ENCODE measurements around the gene RANBP9. TPM values are rescaled to one million over a fixed set of nuclear protein-coding genes. Genes with fewer than 3 reads are reported as not detected.
A peak's percentile ranks its signal among the peaks of the same experiment; 100 is the strongest.

RANBP9 gene
- total RNA-seq, 1 donor from 2014 or later: 29.8 TPM

DNA sequence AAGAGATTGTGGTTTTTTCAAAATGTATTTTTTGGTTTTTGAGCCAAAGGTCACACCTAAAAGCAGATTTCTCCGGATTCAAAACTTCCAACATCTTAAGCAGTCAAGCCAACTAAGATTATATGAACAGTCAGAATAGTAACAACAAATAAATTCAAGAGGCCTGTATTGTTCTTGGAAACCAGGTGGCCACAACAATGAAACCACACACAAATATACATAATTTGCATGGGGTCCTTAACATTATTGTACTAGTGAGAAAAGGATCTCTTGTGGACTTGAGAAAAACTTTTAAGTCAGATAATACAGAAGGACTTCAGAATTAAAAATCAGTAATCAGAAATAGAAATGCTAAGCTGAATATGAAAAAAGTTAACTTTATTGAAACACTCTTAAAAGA lies 55.9 kb downstream of the RANBP9 start:
- no peak for DNase-seq (ENCODE audit: extremely low read depth, low read depth, low spot score)

- no peak for DNase-seq (ENCODE audit: extremely low read depth, low read depth, low spot score)
Measured at GRCh38 chr6:13654496-13654895, 57.1 kb downstream of the RANBP9 start.

DNA sequence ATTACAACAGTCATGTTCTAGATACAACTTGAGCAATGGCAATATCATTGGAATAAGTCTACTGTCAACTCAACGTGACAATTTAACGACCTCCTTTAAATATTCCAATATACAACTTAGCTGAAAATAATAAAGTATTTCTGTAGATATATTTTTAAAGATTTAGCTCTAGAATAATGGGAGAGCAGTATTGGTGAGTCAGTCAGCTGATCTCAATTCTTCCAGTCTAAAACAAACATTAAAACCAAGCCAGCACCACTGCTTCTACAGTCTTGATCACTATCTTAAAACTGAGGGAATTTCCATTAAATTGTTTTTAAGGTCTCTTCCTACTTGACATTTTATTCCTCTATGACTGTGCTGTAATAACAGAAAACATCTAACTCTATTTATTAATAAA lies 58.3 kb downstream of the RANBP9 start:
- no peak for DNase-seq (ENCODE audit: extremely low read depth, low read depth, low spot score)

DNA sequence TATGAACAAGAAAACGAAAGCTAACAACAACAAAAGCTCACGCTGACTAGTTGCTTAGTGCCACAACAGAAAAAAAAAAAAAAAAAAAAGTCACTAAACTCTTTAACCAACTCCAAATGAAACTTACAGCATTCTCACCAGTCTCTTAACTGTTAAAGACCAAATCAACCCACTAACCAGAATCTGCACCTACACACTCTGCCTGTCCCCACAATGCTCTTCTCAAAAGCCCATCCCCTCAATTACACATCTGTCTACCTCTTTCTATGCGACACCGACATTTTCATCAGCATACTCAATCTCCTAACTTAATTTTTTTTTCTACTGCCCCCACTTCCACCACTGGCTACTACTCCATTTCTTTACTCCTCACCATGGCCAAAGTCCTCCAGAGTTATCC lies 62.2 kb downstream of the RANBP9 start:
- DNase-seq (ENCODE audit: extremely low read depth, low read depth, low spot score): no peak

- DNase-seq (ENCODE audit: extremely low read depth, low read depth, low spot score): no peak
Measured at GRCh38 chr6:13648850-13649249, 62.8 kb downstream of the RANBP9 start.

DNA sequence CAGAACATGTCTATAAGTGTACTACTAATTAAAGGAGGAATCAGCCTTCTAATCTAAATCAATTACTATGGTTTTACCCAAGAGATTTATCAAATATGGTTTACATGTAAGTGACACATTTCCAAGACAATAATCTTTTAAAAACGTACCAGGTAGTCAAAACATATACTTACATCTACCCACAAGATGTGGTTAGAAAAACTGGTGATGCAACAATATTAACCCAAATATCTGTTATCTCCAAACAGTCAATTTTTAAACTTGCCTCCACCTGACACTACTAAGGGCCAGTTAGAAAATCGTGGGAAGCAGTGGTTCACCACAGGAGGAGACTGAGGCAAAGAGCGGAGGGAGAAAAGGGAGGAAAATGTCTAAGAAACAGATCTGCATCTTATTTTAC lies 68.5 kb downstream of the RANBP9 start:
- no peak for DNase-seq (ENCODE audit: extremely low read depth, low read depth, low spot score)

GRCh38 chr6:13641315-13641714 lies 70.3 kb downstream of the RANBP9 start:
- no peak for DNase-seq (ENCODE audit: extremely low read depth, low read depth, low spot score)

DNA sequence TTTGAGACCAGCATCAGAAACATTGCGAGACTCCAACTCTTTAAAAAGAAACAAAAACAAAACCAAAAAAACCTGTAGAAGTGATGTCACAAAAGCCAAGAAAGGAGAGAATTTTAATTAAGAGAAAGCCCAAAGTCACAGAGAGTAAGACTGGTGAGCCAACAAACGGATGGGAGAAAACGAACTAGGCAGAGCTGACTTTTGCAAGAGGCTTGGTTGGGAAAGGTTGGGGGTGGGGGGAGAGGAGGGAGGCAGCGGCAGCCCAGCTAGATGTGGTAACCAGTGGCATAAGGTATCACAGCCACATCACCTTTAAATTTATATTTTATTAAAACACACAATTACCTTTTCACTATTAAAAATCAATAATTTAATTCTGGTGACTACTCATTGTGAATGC lies 73.0 kb downstream of the RANBP9 start:
- no peak for DNase-seq (ENCODE audit: extremely low read depth, low read depth, low spot score)

GRCh38 chr6:13638014-13638413 lies 73.6 kb downstream of the RANBP9 start:
- DNase-seq (ENCODE audit: extremely low read depth, low read depth, low spot score): no peak

- no peak for DNase-seq (ENCODE audit: extremely low read depth, low read depth, low spot score)
Measured at GRCh38 chr6:13635948-13636658, 75.5 kb downstream of the RANBP9 start.

GRCh38 chr6:13633343-13633742 lies 78.3 kb downstream of the RANBP9 start:
- DNase-seq (ENCODE audit: extremely low read depth, low read depth, low spot score): no peak

DNA sequence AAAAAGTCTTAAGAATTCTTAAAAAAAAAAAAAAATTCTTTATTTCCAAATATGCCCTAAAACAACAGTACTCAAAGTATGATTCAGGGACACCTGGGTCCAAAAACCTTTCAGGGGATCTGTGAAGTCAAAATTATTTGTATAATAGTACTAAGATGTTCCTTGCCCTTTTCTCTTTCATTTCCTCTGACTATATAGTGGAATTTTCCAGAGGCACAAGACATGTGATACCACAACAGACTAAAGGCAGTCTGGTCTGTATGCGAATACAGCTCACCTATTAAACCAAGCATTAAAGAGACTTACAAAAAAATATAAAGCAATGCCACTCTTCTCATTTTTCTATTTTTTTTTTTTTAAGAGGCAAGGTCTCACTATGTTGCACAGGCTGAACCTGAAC lies 81.1 kb downstream of the RANBP9 start:
- DNase-seq (ENCODE audit: extremely low read depth, low read depth, low spot score): no peak

DNA sequence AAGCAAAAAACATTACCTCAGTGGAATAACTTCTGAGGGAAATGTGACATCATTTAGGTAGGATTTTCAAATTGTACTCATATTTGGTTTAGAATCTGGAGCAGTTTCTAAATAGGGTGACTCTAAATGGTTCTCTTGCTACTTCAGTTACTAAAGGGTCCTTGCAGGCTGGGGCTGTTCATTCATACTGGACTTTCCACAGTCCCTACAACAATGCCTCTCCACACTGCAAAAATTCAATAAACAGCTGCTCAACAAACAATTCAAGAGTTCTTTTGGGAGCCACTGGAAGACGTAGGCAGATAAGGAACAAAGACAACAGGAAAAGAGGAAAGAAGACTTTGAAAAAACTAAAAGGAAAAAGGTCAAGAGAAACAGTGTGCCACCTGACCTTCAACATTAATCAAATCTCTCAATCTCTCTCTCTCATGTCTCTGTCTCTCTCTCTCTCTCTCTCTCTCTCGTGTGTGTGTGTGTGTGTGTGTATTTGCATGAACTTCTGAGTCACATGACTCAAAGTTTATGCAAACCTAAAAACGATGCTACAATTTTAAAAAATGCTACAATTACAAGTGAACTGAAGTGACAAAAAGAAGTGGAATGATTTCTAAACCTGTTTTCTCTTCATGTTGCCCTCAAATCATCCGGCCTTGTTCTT lies 82.0 kb downstream of the RANBP9 start:
- DNase-seq (ENCODE audit: extremely low read depth, low read depth, low spot score): no peak

GRCh38 chr6:13624871-13625288 lies 86.8 kb downstream of the RANBP9 start:
- no peak for DNase-seq (ENCODE audit: extremely low read depth, low read depth, low spot score)

DNA sequence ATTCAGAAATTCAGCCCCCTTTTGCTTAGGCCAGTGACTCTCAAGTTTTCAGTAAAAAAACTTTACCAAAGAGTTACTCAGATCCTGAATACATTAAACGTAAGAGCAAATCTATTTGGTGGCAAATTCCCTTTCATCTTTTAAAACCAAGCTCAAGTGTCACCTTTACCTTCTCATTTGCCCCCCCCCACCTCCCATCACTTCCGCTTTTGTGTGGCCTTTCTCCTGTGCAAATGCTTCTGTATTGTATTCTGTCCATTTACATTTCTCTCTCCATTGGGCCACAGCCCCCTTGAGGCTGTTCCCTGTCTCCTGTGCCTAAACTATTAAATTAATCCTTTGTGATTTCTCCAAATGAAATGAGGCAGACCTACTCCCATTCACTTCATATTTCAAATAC lies 94.6 kb downstream of the RANBP9 start:
- no peak for DNase-seq (ENCODE audit: extremely low read depth, low read depth, low spot score)

- DNase-seq (ENCODE audit: extremely low read depth, low read depth, low spot score): no peak
Measured at GRCh38 chr6:13615792-13616120, 95.9 kb downstream of the RANBP9 start.

DNA sequence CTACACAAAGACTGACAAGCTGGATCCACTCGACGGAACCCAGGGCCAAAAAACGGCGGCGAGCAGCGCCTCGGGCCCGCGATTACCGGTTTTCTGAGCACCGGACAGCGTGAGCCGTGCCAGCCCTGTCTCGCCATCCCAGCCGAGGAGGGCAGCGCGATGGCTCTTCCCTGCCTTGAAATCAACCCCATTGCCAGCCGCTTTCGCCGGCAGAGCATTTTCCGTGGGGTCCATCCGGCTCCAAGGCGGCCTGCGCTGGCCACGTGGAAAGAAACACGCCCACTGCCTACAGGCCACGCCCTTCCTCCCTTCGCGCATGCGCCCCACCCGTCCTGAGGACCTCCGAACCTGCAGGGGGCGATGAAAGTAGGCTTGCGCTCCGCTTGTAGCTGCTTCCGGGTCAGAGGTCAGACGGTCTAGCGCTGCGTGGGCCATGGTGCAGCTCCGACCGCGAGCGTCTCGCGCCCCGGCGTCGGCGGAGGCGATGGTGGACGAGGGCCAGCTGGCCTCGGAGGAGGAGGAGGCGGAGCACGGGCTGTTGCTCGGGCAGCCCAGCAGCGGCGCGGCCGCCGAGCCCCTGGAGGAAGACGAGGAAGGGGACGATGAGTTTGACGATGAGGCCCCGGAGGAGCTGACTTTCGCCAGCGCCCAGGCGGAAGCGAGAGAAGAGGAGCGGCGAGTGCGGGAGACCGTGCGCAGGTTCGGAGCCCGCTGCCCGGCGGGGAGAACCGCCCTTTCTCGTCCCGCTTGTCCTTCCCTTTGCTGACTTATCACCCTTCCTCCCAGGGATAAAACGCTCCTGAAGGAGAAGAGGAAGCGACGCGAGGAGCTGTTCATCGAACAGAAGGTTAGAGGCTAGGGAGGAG lies 96.5 kb downstream of the RANBP9 start, which contains the start of gene NOL7:
Gene NOL7 (plus strand): TSS at position 410 of the 866 bp plus-strand sequence. CDS start 24 bp downstream, at position 434.
- peak; percentile 87 for DNase-seq (ENCODE audit: extremely low read depth, low read depth, low spot score)

DNA sequence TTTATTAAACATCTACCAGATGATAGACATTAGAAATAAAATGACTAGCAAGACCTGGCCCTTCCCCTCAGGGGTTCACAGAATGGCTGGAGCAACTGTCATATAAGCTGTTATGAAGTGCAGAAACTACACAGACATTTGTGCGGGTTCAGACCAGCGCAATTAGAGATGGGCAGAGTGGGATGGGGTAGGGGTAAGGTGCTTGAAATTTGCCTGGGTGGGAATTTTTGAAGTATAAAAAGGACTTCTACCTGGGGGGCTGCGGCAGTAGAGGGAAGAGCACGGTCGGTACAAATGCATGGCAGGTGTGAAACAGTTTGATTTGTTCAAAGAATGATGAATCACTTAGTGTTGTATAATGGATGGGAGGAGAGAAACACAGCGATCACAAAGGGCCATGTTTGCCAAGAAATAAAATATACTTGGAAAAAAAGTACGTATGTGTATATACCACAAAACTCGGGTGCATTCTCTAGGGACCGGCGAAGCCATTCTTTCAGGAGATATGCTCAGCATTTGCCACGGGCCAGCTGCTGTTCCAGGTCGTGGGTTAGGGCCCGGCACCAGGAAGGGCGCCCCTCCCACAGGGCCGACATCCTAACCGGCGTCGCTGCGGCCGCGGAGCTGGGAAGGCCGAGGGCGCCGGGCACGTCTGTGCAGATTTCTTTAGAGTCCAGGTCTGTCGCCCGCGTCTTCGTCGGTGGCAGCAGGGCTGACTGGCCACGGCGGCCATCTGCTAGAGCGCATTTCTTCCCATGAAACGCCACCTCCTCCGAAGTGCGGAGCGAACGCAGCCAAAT lies 97.3 kb downstream of the RANBP9 start:
- no peak for DNase-seq (ENCODE audit: extremely low read depth, low read depth, low spot score)

GRCh38 chr6:13613029-13613594 lies 98.5 kb downstream of the RANBP9 start:
- DNase-seq (ENCODE audit: extremely low read depth, low read depth, low spot score): no peak

GRCh38 chr6:13611715-13612114 lies 99.9 kb downstream of the RANBP9 start:
- no peak for DNase-seq (ENCODE audit: extremely low read depth, low read depth, low spot score)
